HEK293 (cell line): ENCODE measurements around the gene NEAT1.

Experiments
- BCL11A ChIP-seq: fragments of 450-650 bp; formaldehyde crosslinking; IDR thresholded peaks from 2 replicates; pipeline ENCODE4 v1.5.1; 2016; ENCODE audit warnings: low read depth, missing biosample characterization, missing genetic modification characterization
- BCL6B ChIP-seq: fragments of 450-650 bp; formaldehyde crosslinking; IDR thresholded peaks from 2 replicates; pipeline ENCODE4 v1.5.1; 2017; ENCODE audit warnings: missing biosample characterization, missing genetic modification characterization
- GFI1B ChIP-seq: fragments of 450-650 bp; formaldehyde crosslinking; IDR thresholded peaks from 2 replicates; pipeline ENCODE4 v1.5.1; 2016; ENCODE audit warnings: missing biosample characterization, missing genetic modification characterization
- GLI4 ChIP-seq: fragments of 450-650 bp; formaldehyde crosslinking; IDR thresholded peaks from 2 replicates; pipeline ENCODE4 v1.5.1; 2016; ENCODE audit warnings: missing biosample characterization, missing genetic modification characterization
- IKZF3 ChIP-seq: fragments of 450-650 bp; IDR thresholded peaks from 2 replicates; pipeline ENCODE4 v1.5.0; 2018; ENCODE audit warnings: missing biosample characterization, mild to moderate bottlenecking, missing genetic modification characterization, moderate library complexity
- MZF1 ChIP-seq: fragments of 450-650 bp; formaldehyde crosslinking; IDR thresholded peaks from 2 replicates; pipeline ENCODE4 v1.5.1; 2017; ENCODE audit warnings: missing biosample characterization, missing genetic modification characterization, borderline replicate concordance
- OSR2 ChIP-seq: fragments of 450-650 bp; formaldehyde crosslinking; IDR thresholded peaks from 2 replicates; pipeline ENCODE4 v1.5.1; 2016; ENCODE audit warnings: missing biosample characterization, missing genetic modification characterization
- PRDM2 ChIP-seq: fragments of 450-650 bp; formaldehyde crosslinking; IDR thresholded peaks from 2 replicates; pipeline ENCODE4 v1.5.1; 2016; ENCODE audit warnings: missing biosample characterization, missing genetic modification characterization, borderline replicate concordance
- RBAK ChIP-seq: fragments of 450-650 bp; formaldehyde crosslinking; IDR thresholded peaks from 2 replicates; pipeline ENCODE4 v1.5.1; 2016; ENCODE audit warnings: missing biosample characterization, missing genetic modification characterization
- SCRT2 ChIP-seq: fragments of 450-650 bp; formaldehyde crosslinking; IDR thresholded peaks from 2 replicates; pipeline ENCODE4 v1.5.1; 2016; ENCODE audit warnings: missing biosample characterization, missing genetic modification characterization
- SP2 ChIP-seq: fragments of 450-650 bp; formaldehyde crosslinking; IDR thresholded peaks from 2 replicates; pipeline ENCODE4 v1.5.1; 2016; ENCODE audit warnings: missing biosample characterization, missing genetic modification characterization
- SP3 ChIP-seq: fragments of 450-650 bp; formaldehyde crosslinking; IDR thresholded peaks from 2 replicates; pipeline ENCODE4 v1.5.1; 2016; ENCODE audit warnings: missing biosample characterization, missing genetic modification characterization
- YY1 ChIP-seq: fragments of 450-650 bp; formaldehyde crosslinking; IDR thresholded peaks from 2 replicates; pipeline ENCODE4 v1.5.1; 2018; ENCODE audit warnings: missing biosample characterization, missing genetic modification characterization
- ZBTB21 ChIP-seq: fragments of 450-650 bp; formaldehyde crosslinking; IDR thresholded peaks from 2 replicates; pipeline ENCODE4 v1.5.1; 2017; ENCODE audit warnings: missing biosample characterization, missing genetic modification characterization
- ZIC2 ChIP-seq: fragments of 450-650 bp; formaldehyde crosslinking; IDR thresholded peaks from 2 replicates; pipeline ENCODE4 v1.5.1; 2016; ENCODE audit warnings: missing biosample characterization, missing genetic modification characterization
- ZNF174 ChIP-seq: fragments of 450-650 bp; formaldehyde crosslinking; IDR thresholded peaks from 2 replicates; pipeline ENCODE4 v1.5.0; 2017; ENCODE audit warnings: missing biosample characterization, mild to moderate bottlenecking, missing genetic modification characterization
- ZNF184 ChIP-seq: fragments of 450-650 bp; IDR thresholded peaks from 2 replicates; pipeline ENCODE4 v1.5.1; 2018; ENCODE audit warnings: missing biosample characterization, mild to moderate bottlenecking, missing genetic modification characterization
- ZNF19 ChIP-seq: fragments of 450-650 bp; formaldehyde crosslinking; IDR thresholded peaks from 2 replicates; pipeline ENCODE4; 2016; ENCODE audit warnings: missing biosample characterization, missing genetic modification characterization, low read depth
- ZNF23 ChIP-seq: fragments of 450-650 bp; formaldehyde crosslinking; IDR thresholded peaks from 2 replicates; pipeline ENCODE4 v1.5.1; 2016; ENCODE audit warnings: missing biosample characterization, missing genetic modification characterization, borderline replicate concordance
- ZNF26 ChIP-seq: fragments of 450-650 bp; formaldehyde crosslinking; IDR thresholded peaks from 2 replicates; pipeline ENCODE4 v1.5.1; 2016; ENCODE audit warnings: missing biosample characterization, missing genetic modification characterization
- ZNF266 ChIP-seq: fragments of 450-650 bp; formaldehyde crosslinking; IDR thresholded peaks from 2 replicates; pipeline ENCODE4 v1.5.1; 2016; ENCODE audit warnings: missing biosample characterization, missing genetic modification characterization, low read depth
- ZNF324 ChIP-seq: fragments of 450-650 bp; formaldehyde crosslinking; IDR thresholded peaks from 2 replicates; pipeline ENCODE4 v1.5.1; 2016; ENCODE audit warnings: missing biosample characterization, missing genetic modification characterization
- ZNF433 ChIP-seq: fragments of 450-650 bp; formaldehyde crosslinking; IDR thresholded peaks from 2 replicates; pipeline ENCODE4 v1.5.1; 2016; ENCODE audit warnings: missing biosample characterization, missing genetic modification characterization, low read depth
- ZNF449 ChIP-seq: fragments of 450-650 bp; formaldehyde crosslinking; IDR thresholded peaks from 2 replicates; pipeline ENCODE4 v1.5.1; 2017; ENCODE audit warnings: missing biosample characterization, mild to moderate bottlenecking, missing genetic modification characterization, moderate library complexity
- ZNF544 ChIP-seq: fragments of 450-650 bp; formaldehyde crosslinking; IDR thresholded peaks from 2 replicates; pipeline ENCODE4 v1.5.0; 2017; ENCODE audit warnings: missing biosample characterization, missing genetic modification characterization
- ZNF600 ChIP-seq: fragments of 450-650 bp; formaldehyde crosslinking; IDR thresholded peaks from 2 replicates; pipeline ENCODE4 v1.5.1; 2016; ENCODE audit warnings: missing biosample characterization, missing genetic modification characterization
- ZNF610 ChIP-seq: fragments of 450-650 bp; formaldehyde crosslinking; IDR thresholded peaks from 2 replicates; pipeline ENCODE4 v1.5.1; 2016; ENCODE audit warnings: missing biosample characterization, missing genetic modification characterization, borderline replicate concordance
- ZNF777 ChIP-seq: fragments of 450-650 bp; formaldehyde crosslinking; IDR thresholded peaks from 2 replicates; pipeline ENCODE4 v1.5.1; 2017; ENCODE audit warnings: missing biosample characterization, missing genetic modification characterization, borderline replicate concordance
- ZNF792 ChIP-seq: fragments of 450-650 bp; formaldehyde crosslinking; IDR thresholded peaks from 2 replicates; pipeline ENCODE4 v1.5.1; 2016; ENCODE audit warnings: missing biosample characterization, missing genetic modification characterization
- ZSCAN16 ChIP-seq: fragments of 450-650 bp; formaldehyde crosslinking; IDR thresholded peaks from 2 replicates; pipeline ENCODE4 v1.5.1; 2016; ENCODE audit warnings: missing biosample characterization, missing genetic modification characterization
- ZSCAN30 ChIP-seq: fragments of 450-650 bp; IDR thresholded peaks from 2 replicates; pipeline ENCODE4 v1.5.1; 2018; ENCODE audit warnings: missing biosample characterization, mild to moderate bottlenecking, missing genetic modification characterization, moderate library complexity

Gene NEAT1

GRCh38 chr11:65382033-65382803, 40.4 kb upstream of the NEAT1 start, which contains the start of gene SLC25A45 (continued):
- TF ChIP-seq ZNF792 (tag by site-specific recombination) = no peak
- TF ChIP-seq ZBTB21 (tag by site-specific recombination) = peak; percentile 46; the same call in 1 of the 2 replicates
- peak; percentile 45; the same call in 1 of the 2 replicates for TF ChIP-seq ZNF610
- TF ChIP-seq ZNF777 (tag by site-specific recombination) = no peak
- no peak for TF ChIP-seq ZNF19 (tag by site-specific recombination)
- TF ChIP-seq PRDM2 (tag by site-specific recombination) = no peak
- no peak for TF ChIP-seq ZNF26 (tag by site-specific recombination)
- no peak; the same call in 1 of the 2 replicates for TF ChIP-seq ZNF324
- peak; percentile 85 for TF ChIP-seq ZSCAN30 (tag by site-specific recombination)
- no peak for TF ChIP-seq SCRT2 (tag by site-specific recombination)
- TF ChIP-seq SP2 = peak; percentile 71
- TF ChIP-seq ZNF449 (tag by site-specific recombination) = peak; percentile 46; the same call in 1 of the 2 replicates
- TF ChIP-seq GFI1B = no peak
- peak; percentile 88 for TF ChIP-seq YY1
- TF ChIP-seq ZIC2 = peak; percentile 97
- no peak for TF ChIP-seq ZNF433 (tag by site-specific recombination)
- no peak for TF ChIP-seq ZNF266
- TF ChIP-seq ZNF23 (tag by site-specific recombination) = no peak
- no peak for TF ChIP-seq ZNF544
- no peak for TF ChIP-seq GLI4
- peak; percentile 98 for TF ChIP-seq IKZF3 (tag by site-specific recombination)
- TF ChIP-seq SP3 (tag by site-specific recombination) = peak; percentile 65
- no peak for TF ChIP-seq RBAK
- TF ChIP-seq OSR2 = peak; percentile 68
- peak; percentile 75 for TF ChIP-seq BCL11A
- TF ChIP-seq ZNF174 (tag by site-specific recombination) = no peak
- TF ChIP-seq ZSCAN16 = no peak
- no peak; the same call in 1 of the 2 replicates for TF ChIP-seq MZF1 (tag by site-specific recombination)
- peak; percentile 79 for TF ChIP-seq ZNF600
- TF ChIP-seq ZNF184 = no peak
- TF ChIP-seq BCL6B (tag by site-specific recombination) = no peak; the same call in 1 of the 2 replicates
